Stimulated activated CD8-positive, alpha-beta memory T cell treated with anti-CD3 and anti-CD28 coated beads, Interleukin-7, amount 100 ng/mL, for 1 hour (primary cell): Measurements from ENCODE around the gene UBE2D2.
"Not testable (repeated sequence)": the region's sequence is repeated elsewhere in the genome, so short reads cannot be mapped to it uniquely, and the experiment has no call there.

Source experiments
- DNase-seq, 2 donors: peaks; one replicate each; pipeline ENCODE4 v3.0.0-alpha.2; 2020; ENCODE audit warnings: low read depth in 2 of 2

UBE2D2 gene

DNA sequence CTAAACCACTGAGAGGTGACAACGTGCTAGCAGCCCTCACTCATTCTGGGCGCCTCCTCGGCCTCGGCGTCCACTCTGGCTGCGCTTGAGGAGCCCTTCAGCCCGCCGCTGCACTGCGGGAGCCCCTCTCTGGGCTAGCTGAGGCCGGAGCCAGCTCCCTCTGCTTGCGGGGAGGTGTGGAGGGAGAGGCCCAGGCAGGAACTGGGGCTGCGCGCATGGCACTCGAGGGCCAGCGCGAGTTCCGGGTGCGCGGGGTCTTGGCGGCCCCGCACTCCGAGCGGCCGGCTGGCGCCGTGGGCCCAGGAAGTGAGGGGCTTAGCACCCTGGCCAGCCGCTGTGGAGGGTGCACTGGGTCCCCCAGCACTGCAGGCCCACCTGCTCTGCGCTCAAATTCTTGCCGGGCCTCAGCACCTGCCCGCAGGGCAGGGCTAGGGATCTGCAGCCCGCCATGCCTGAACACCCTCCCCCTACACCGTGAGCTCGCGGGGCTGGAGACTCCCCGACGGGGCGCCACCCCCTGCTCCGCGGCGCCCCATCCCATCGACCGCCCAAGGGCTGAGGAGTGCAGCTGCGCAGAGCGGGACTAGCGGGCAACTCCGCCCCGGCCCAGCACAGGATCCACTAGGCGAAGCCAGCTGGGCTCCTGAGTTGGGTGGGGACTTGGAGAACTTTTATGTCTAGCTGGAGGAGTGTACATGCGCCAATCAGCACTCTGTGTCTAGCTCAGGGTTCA is 11.8 kb upstream of the UBE2D2 start:
- DNase-seq: no peak

DNA sequence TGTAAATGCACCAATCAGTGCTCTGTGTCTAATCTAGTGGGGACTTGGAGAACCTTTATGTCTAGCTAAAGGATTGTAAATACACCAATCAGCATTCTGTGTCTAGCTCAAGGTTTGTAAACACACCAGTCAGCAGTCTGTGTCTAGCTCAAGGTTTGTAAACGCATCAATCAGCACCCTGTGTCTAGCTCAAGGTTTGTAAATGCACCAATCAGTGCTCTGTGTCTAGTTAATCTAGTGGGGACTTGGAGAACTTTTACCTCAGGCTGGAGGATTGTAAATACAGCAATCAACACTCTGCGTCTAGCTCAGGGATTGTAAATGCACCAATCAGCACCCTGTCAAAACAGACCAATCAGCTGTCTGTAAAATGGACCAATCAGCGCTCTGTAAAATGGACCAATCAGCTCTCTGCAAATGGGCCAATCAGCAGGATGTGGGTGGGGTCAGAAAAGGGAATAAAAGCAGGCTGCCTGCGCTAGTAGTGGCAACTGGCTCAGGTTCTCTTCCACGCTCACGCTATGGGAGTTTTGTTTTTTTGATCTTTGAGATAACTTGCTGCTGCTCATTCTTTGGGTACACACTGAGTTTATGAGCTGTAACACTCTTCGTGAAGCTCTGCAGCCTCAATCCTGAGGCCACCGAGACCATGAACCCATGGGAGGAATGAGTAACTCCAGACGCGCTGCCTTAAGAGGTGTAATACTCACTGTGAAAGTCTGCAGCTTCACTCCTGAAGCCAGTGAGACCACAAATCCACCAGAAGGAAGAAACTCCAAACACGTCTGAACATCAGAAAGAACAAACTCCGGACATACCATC is 10.9 kb upstream of the UBE2D2 start:
- DNase-seq: not testable (repeated sequence)

DNA sequence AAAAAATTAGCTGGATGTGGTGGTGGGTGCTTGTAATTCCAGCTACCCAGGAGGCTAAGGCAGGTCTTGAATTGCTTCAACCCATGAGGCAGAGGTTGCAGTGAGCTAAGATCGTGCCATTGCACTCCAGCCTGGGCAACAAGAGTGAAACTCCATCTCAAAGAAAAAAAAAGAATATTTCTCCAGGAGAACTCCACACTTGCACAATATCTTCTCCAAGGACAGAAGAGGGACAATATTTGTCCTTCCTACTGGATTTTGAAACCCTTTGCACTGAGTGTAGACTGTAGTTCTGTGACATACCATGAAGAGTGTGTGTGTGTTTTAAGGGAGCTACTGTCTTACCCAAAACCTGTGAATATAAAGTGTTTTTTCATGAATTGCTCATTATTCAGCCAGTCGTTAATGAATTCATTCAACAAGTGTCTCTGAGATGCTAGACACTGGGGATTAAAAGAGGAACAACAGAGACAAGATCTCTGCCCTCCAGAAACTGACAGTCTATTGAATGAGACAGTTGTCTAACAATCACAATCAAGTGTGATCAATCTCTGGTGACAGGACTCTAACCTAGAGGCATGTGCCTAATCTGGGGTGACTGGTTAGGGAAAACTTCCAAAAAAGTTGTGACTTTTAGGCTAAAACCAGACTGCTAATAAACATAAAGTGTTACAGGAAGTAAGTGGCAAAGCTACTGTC is 9.8 kb upstream of the UBE2D2 start:
- no peak for DNase-seq

DNA sequence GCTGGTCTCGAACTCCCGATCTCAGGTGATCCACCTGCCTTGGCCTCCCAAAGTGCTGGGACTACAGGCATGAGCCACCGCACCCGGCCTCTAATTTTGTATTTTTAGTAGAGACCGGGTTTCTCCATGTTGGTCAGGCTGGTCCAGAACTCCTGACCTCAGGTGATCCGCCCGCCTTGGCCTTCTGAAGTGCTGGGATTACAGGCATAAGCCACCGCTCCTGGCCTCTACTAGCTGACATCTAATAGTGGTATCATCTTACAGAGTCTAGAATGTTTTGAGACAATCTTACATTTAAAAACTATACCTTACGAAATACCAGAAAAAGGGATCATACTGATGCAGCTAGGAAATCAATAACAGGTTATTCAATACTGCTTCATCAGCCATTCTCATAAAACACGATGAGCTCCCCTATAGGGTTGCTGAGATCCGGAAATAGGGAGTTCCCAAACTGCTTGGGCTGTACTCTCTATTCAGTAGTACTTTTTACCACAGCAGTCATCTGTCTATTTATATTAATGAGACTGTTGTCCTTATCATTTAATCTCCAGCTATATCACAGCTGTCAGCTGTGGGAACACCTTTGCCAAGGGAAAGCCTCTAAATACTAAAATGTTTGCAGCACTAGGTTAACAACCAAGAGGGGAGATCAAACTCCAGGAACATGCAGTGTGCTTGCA is 8.1 kb upstream of the UBE2D2 start:
- no peak for DNase-seq

DNA sequence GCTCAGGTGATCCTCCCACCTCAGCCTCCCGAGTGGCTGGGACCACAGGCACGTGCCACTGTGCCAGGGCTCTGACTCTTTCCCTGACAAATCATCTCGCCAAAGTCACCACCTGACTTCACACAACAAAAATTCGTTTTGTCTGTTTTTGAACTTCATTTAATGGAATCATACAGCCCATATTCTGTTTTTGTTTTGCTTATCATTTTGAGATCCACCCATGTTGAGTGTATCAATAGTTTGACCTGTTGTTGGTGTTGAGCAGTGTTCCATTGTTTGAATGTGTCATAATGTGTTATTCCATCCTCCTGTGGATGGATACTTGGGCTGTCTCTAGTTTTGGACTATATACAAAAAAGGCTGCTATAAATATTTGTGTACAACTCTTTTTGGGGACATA is 6.9 kb upstream of the UBE2D2 start:
- DNase-seq: no peak

DNA sequence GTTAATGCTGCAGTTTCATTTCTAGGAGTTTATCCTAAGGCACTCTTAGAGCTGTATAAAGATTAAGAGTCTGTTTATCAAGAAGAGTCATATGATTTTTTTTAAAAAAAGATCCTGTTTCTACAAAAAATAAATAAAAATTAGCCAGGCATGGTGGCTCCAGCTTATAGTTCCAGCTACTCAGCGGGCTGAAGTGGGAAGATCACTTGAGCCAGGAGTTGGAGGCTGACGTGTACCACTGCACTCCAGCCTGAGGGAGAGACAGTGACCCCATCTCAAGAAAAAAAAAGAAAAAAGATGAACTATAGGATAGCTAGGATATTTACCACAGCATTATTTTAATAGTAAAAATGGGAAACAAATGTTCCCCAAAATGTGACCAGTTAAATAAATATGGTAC is 3.3 kb upstream of the UBE2D2 start:
- no peak for DNase-seq

DNA sequence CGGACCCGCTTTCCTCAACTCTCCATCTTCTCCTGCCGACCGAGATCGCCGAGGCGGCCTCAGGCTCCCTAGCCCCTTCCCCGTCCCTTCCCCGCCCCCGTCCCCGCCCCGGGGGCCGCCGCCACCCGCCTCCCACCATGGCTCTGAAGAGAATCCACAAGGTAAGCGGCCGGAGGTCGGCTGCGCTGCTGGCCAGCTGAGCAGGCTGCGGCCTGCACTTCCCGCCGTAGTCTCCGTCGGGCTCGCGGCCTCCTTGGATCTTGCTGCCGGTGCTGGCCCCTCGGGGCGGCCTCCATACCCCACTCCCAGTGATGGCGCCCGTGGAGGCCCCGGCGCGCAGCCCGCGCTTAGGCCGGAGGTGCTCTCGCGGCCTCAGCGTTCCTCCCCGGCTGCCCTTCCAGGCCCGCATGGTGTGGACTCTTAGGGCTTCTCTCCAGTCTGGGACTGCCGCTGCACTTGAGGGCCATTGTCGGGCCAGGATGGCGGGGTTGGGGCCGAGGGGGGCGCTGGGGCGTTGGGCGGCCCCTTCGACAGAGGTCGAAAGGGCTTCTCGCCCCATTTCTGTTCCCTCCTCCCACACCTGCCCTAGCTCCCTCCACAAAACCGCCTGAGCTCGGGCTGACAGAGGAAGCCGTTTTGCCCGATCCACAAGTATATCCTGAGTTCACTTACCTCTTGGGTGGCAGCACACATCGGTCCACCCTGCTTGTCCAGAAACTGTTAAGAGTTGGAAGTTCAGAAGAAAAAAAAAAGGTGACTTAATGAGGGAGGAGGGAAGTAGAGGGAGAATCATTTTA is 714 bp downstream of the UBE2D2 start:
- peak; percentile 19 to 22 for DNase-seq

DNA sequence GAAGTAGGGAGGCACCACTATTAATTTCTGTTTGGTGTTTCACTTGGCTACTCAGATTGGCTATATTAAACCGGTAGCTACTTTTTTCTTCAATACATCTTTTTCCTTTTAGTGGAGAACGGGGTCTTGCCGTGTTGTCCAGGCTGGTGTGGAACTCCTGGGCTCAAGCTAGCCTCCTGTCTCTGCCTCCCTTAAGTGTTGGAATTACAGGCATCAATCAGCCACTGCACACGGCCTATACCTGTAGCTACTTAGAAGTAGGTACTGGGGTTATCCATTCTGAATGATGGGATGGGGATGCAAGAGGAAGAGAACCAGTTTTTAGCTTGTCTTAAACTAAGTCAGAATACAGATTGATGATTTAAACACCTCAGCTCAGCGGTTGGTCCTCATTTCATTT is 1.7 kb downstream of the UBE2D2 start:
- no peak for DNase-seq

DNA sequence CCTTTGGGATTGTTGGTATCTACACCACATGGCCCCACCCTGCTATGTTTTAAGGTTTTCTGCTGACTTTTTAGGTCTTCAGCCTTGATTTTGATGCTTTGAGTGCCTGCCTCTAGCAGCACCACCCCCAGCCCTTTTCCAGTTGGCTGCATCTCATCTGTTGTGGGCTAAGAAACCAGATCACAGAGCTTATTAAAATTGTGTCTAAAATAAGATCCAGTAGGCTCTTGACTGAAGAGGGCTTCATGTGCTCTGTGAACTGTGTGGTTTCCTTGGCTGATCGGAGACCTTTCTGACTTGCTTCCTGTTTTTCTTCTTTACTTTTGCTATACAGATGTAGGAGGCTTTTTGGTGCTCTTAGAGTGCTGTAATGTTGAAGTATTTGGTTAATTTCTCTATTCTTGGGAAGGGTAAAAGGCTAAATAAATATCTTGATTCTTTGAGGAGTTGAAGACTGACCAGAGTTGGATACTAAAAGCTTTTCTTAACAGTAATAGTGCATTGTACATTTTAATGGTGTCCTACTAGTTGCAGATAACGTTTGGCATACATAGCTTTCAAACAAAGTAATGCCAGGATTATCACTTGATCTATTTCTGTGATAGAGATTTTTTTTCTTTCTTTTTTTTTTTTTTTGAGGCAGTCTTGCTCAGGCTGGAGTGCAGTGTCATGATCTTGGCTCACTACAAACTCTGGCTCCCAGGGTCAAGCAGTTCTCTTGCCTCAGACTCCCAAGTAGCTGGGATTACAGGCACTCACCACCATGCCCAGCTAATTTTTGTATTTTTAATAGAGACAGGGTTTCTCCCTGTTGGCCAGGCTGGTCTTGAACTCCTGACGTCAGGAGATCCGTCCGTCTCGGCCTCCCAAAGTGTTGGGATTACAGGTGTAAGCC is 4.5 kb downstream of the UBE2D2 start:
- DNase-seq: no peak

DNA sequence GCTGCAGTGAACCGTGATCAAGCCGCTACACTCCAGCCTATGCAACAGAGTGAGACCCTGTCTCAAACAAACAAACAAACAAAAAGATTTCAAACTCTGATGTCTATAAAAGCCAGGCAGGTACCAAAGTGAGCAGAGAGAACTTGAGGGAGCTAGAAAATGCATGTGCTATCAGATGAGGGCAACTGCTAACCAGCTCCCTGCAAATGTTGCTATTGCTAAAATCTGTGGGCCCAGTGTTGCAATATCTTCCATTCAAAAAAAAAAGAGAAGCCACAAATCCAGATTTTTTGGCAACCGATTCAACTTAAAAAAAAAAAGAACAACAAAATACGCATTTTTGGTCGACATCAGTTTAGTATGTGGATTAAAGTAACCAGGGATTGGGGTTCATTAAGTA is 5.5 kb downstream of the UBE2D2 start:
- DNase-seq: no peak

DNA sequence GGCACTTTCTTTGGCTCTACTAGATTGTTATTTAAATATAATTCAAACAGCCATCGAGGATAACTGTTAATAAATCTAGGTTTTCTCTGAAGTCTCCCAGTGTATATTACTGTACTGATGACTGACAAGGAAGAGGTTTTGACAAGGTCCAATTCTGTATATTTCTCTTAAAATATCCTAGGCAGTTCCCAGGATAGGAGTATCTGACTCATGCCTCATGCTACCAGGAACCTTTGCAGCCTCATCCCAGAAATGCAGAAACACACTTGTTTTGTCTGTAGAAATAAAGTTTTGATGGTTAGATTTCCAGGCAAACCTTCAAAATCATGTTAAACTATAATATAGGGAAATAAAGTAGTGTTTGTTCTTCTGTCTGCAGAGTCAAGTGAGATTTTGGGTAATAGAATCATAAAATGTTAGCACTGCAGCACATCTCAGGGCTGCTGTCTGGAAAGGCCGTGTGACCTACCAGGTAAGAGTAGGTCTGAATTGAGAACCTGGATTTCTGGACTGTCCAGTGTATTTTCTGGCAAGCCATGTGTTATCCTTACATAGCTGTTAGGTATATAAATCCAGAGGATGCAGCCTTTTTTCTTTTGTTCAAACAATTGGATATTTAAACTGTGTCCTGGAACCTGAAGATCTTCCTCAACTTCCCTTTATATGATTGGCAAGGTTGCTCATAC is 8.3 kb downstream of the UBE2D2 start:
- DNase-seq: no peak

DNA sequence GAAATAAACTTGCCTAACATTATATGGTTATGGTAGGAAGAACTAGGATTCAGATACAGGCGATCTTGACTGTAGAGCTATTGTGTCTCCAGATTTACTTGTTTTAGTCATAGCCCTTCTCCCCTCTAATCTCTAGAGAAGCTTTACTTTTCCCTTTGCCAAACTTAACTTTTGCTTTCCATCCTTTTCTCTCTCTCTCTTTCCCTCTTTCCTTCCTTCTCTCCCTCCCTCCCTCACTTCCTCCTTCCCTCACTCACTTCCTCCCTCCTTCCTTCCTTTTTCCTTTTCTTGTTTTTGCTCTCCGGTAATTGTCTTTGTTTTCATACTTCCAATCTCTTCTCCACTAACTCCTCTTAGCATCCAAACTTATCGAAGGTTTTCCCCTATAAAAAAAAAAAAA is 10.4 kb downstream of the UBE2D2 start:
- no peak for DNase-seq

DNA sequence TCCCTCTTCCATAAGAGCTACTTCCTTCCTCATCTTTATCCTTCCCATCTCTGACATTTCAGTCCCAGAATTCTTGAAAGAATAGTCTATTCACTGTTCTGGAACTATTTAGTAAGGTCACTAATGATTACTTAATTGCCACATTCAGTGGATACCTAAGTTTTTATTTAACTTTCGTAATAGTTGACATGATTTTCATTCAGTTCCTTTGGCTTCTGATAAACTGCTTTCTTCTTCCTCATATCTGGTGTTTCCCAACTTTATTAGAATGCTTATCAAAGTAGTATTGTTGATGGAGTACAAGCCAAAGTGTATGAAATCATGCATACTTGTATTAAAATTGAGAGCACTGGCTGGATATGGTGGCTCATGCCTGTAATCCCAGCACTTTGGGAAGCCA is 10.8 kb downstream of the UBE2D2 start:
- no peak for DNase-seq

DNA sequence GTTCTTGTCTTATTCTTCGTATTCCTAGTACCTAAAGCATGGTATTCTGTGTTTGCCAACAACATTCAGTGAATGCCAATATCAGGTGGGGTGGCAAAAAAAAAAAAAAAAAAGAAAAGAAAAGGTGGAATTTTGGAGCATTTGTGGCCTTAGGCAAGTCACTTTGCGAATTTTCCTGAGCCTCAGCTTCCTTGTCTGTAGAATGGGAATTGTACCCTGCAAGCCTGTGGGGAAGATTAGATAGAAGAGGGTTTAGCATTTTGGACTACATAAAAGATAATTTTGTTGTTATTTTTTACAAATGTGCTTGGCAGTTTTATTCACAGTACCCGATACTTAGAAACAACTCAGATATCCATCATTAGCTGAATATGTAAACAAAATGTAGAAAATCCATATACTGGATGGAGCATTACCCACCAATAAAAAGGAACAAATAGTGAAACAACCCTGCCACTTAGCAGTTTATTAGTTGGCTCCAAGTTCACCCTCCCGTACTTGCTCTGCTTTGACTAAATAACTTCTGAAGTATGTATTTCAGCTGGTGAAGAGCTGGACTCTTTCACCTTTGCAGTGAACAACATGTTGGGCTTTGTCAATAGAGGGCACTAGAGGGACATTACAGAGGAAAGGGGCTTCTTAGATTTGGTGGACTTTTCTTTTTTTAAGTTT is 13.6 kb downstream of the UBE2D2 start:
- no peak for DNase-seq

DNA sequence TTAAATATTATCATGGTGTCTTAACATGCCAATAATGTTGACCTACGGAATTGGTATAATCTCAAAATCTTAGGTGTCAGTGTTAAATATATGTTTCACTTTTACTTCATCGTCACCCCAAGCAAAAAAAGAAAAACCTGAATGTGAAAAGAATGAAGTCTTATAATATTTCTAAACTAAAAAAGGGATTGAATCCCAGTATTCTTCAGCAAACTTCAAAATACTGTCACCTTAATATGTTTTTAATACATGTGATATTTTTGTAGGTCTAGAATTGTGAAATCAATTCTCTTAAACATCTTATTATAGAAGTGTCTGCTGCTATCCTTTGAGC is 14.1 kb downstream of the UBE2D2 start:
- DNase-seq: no peak

DNA sequence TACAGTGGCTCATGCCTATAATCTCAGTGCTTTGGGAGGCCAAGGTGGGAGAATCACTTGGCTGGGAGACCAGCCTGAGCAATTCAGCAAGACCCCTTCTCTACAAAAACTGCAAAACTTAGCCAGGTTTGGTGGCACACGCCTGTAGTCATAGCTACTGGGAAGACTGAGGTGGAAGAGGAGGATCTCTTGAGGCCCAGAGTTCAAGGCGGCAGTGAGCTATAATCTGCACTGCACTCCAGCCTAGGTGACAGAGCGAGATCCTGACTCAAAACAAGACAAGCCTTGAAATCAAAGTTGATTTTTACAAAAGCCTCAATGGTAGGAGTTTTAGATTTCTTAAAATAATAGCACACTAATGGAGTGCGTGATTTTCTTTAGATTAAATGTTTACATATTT is 14.6 kb downstream of the UBE2D2 start:
- DNase-seq: no peak

DNA sequence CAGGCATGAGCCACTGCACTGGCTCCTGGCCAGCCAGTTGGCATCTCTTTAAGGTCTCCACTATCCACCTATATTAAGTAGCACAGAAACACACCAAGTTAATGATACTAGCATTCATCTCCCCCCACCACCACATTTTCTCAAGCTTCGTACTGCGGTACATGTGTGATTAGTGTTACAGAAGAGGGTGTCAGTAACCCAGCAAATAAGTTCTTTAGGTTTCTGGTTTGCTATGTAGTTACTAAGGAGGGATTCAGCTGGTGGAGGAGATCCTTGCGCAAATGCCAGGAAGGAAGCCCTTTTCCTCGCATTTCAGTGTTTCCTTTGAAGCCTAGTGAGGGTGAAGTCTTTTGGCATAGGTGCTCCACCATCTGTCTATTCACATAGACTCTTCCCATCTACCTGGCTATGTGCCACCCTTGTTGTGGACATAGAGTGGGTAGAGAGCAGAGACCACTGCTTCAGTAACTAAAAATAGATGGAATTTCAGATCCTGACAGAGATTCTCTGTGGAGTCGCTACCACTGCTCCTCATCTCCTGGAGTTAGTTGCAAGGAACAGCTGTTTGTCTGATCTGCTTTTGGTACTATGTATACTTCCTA is 16.7 kb downstream of the UBE2D2 start:
- no peak for DNase-seq

DNA sequence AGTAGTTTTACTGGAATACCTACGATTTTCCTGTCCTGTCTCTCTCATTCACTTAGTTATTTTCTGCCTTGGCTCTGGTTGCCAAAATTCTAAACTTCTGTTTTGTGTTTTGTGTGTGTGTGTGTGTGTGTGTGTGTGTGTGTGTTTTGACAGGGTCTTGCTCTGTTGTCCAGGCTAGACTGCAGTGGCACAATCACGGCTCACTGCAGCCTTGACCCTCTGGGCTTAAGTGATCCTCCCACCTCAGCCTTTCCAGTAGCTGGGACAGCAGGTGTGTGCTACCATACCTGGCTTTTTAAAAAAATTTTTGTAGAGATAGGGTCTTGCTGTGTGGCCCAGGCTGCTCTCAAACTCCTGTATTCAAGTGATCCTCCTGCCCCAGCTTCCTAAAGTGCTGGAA is 17.2 kb downstream of the UBE2D2 start:
- no peak for DNase-seq

DNA sequence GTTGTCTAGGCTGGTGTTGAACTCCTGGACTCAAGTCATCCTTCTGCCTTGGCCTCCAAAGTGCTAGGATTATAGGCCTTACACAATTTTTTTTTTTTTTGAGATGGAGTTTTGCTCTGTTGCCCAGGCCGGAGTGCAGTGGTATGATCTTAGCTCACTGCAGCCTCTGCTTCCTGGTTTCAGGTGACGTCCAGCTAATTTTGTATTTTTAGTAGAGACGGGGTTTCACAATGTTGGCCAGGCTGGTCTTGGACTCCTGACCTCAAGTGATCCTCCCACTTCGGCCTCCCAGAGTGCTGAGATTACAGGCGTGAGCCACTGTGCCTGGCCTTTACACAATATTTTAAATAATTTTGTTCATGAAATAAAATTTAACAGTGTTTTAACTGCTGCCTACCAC is 21.0 kb downstream of the UBE2D2 start:
- not testable (repeated sequence) for DNase-seq
